ENCODE measurements around the gene VCL.
"Not testable (repeated sequence)": the region's sequence is repeated elsewhere in the genome, so short reads cannot be mapped to it uniquely, and the experiment has no call there.

The VCL gene

DNA sequence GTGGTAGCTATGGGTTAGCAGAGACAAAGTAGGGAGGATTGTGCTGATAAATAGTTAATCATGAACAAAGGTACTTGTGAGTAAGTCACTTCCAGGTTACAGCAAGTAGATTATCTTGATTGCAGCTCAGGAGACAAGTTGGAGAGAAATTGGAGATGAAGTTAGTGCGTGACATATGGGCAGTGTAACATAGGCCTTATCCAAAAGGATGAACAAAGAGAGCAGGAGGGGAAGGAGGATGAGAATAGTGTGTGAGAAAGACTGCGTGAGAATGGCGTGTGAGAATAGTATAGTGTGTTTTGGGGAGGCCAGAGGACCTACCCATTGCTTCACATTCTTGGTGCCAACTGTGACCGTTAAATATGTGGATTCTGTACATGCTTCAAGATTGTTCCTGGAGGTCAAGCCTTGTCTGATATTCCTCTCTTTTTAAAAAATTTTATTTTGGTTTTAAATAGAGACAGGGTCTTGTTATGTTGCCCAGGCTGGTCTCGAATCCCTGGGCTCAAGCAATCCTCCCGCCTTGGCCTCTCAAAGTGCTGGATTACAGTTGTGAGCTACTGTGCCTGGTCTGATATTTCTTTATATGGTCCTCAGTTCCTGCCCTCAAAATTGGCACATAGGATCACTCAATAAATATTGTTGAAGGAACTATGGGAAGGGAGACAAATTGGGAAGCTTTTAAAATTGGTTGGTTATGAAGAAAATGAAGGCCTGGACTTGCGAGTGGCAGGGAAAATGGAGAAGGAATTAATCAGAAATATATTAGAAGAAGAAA lies 3.2 kb downstream of the VCL start:
- DNase-seq (ENCODE audit: low read depth in 3 of 3, low spot score in 1 of 3) = no peak

DNA sequence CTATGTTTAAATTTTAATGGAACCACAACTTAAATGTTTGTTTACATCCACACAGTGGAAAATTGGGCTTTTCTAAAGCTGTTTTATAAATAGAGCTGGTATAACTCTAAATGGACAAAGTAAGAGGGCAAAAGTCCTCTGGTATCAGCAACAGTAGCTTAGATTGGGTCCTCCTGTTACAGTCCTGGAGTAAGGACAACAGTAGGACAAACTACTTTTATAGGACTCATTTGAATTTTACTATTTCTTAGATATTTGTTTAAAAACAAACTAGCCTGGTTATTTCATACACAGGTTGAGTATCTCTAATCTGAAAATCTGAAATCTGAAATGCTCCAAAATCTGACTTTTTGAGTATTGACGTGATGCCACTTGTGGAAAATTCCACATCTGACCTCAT lies 8.4 kb downstream of the VCL start:
- DNase-seq (ENCODE audit: low read depth in 3 of 3, low spot score in 1 of 3) = no peak

DNA sequence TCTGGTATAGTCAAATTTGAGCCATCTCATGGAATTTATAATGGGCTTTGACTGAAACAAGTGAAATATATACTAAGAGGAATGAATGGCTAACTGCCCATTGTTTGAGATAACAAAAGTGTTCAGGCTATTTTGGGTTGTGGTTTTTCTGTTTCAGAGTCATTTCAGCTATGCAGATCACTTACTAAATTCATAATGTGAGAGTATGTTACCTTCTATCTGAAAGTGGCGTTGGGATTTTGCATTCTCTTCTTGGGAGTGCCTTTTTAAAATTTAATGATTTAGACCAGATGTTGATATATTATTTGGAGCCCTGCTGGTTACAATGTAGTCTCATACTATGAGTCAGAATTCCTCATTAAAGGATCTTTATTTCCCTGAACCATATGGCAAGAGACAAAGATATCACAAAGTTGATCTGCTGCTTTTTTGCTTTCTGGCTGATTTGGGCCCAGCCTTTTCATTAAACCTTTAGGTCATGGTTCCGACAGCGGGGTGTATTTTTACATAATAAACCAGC lies 10.4 kb downstream of the VCL start:
- no peak for DNase-seq (ENCODE audit: low read depth in 3 of 3, low spot score in 1 of 3)

- no peak for DNase-seq (ENCODE audit: low read depth in 3 of 3, low spot score in 1 of 3)
These were observed 13.1 kb downstream of the VCL start for GRCh38 chr10:74011017-74011416.

DNA sequence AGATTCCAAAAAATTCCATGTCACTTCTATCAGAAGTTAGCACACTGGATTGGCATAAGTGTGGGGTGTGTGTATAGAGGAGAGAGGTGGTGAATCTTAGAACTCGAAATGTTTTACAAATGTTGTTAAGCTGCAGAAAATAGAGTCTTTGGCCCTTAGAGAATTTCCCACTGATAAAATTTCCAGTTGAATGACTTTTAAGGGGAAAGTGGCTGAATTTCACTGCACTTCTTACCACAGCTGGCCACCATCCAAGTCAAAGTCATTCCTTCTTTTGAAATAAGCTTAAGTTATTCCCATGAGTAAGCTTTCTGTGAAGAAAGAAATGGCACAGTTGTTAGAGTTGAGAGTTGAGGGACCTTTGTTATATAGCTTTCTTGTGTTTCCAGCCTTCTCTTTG lies 13.9 kb downstream of the VCL start:
- no peak for DNase-seq (ENCODE audit: low read depth in 3 of 3, low spot score in 1 of 3)

DNA sequence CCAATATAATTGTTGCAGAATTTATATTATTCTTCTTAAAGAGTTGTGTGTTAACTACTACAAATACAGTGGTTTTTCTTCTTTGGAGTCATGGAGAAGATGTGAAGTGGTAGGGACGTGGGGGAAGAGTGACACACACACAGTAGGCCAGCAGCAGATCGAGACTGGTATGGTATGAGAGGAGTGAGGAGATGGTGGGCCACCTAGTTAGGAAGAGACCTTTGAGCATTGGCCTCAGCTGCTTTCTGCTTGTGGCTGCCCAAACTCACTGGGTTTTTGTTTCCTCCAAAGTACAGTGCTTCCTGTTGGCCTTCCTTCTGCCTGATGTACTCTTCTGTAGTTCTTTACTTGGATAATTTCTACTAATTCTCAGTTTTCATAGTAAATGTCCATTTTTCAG lies 14.6 kb downstream of the VCL start:
- no peak for DNase-seq (ENCODE audit: low read depth in 3 of 3, low spot score in 1 of 3)

GRCh38 chr10:74013004-74013403 lies 15.1 kb downstream of the VCL start:
- DNase-seq (ENCODE audit: low read depth in 3 of 3, low spot score in 1 of 3) = no peak

DNA sequence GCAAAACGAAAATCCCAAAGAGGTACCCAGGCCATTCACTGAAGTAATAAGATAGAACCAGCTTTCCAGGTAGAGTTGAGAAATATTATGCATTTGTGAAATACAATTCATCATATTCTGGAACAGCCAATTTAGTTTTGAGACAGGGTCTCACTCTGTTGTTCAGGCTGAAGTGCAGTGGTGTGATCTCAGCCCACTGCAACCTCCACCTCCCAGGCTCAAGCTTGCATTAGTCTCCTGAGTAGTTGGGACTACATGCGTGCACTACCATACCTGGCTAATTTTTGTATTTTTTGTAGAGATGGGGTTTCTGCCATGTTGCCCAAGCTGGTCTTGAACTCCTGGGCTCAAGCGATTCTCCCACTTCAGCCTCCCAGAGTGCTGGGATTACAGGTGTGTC lies 16.7 kb downstream of the VCL start:
- not testable (repeated sequence) for DNase-seq (ENCODE audit: low read depth in 3 of 3, low spot score in 1 of 3)

GRCh38 chr10:74018241-74018640 lies 20.3 kb downstream of the VCL start:
- no peak for DNase-seq (ENCODE audit: low read depth in 3 of 3, low spot score in 1 of 3)

- no peak for DNase-seq (ENCODE audit: low read depth in 3 of 3, low spot score in 1 of 3)
These were observed 23.5 kb downstream of the VCL start for GRCh38 chr10:74021248-74022055.

DNA sequence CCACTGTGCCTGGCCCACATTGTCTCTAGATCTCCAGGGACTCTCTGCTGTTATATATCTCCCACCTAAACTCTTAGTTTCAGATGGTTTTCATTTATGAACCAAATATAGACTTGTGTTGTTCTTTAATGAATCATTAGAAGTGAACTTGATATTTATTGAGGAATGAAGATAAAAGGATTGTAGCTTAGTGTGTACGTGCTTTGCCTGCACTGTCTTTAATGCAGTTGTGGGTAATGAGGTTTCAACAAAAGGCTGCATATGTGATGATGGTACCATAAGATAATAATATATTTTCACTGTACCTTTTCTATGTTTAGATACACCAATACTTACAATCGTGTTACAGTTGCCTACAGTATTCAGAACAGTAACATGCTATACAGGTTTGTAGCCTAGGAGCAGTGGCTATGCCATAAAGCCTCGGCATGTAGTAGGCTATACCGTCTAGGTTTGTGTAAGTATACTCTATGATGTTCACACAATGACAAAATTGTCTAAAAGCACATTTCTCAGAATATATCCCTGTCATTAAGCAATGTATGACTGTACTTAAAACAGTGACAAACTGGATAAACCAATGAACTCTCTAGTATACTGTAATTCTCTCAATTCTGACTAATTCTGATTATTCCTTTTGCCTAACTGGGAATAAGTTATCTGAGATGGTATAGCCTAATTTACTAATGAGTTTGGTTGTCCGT lies 25.2 kb downstream of the VCL start:
- no peak for DNase-seq (ENCODE audit: low read depth in 3 of 3, low spot score in 1 of 3)

DNA sequence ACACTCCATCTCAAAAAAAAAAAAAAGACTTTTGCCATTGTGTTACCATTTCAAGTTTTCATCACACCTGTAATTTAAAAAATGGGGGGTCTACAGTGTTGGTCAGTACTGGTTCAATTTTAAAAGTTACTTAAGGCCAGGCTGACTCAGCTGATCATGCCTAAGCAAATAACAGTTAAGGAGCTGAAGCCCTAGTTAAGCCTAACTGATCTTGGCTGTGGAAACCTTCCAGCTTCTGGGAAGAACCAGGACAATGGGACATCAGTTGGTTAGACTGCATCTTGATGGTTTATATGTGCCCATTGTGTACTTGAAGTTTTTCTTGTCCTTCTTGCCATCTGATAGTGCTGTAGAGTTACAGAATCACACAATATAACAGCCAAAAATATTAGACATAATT lies 26.7 kb downstream of the VCL start:
- DNase-seq (ENCODE audit: low read depth in 3 of 3, low spot score in 1 of 3) = no peak

DNA sequence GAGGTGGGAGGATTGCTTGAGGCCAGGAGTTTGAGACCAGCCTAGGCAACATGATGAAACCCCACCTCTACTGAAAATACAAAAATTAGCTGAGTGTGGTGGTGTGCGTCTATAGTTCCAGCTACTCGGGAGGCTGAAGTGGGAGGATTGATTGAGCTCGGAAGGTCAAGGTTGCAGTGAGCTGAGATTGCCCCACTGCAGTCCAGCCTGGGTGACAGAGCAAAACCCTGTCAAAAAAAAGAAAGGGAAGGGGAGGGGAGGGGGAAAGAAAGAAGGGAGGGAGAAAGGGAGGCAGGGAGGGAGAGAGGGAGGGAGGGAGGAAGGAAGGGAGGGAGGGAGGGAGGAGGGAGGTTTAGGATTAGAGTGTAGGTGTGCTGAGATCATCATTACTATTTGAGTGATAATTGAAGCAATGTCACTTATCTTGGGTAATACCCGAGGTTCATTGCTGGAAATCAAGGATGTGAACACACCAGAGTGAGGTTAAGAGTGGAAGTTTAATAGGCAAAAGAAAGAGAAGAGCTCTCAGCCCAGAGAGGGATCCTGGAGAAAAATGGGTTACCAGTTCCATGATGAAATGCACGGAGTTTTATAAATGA lies 27.6 kb downstream of the VCL start:
- DNase-seq (ENCODE audit: low read depth in 3 of 3, low spot score in 1 of 3) = no peak

GRCh38 chr10:74026428-74027015 lies 28.6 kb downstream of the VCL start:
- DNase-seq (ENCODE audit: low read depth in 3 of 3, low spot score in 1 of 3) = no peak

DNA sequence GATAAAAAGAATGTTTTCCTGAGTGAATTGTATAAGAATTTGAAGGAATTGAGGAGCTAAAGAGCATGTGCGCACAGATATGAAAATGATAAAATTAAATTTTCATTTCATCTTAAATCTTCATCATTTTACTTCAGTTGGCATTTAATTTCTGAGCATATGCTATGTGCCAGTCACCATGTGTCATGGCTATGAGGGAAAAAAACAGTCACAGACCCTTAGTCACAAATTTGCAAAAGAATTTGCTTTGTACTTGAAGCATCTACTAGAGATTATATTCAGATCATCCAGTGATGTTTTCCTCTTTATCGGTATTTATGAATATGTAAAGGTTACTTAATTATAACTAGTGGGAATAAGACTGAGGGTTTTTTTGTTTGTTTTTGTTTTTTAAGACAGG lies 29.8 kb downstream of the VCL start:
- no peak for DNase-seq (ENCODE audit: low read depth in 3 of 3, low spot score in 1 of 3)

DNA sequence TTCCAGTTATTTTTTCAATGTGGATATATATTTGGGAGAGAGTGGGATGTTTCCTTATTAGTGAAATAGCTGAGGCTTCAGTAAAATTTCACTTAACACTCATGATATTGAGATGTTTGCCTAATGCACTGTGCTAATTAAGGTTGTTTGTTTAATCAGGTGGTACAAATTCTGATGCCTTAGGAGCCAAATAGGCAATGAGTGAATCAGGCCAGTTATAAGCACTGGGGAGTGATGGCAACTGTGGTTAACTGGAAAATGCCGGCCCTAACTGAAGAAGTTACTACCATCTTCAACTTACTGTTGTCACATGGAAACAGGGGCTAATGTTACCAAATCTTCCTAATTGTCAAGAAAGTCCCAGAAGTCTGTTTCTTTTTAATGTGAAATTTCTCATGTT lies 32.0 kb downstream of the VCL start:
- no peak for DNase-seq (ENCODE audit: low read depth in 3 of 3, low spot score in 1 of 3)

DNA sequence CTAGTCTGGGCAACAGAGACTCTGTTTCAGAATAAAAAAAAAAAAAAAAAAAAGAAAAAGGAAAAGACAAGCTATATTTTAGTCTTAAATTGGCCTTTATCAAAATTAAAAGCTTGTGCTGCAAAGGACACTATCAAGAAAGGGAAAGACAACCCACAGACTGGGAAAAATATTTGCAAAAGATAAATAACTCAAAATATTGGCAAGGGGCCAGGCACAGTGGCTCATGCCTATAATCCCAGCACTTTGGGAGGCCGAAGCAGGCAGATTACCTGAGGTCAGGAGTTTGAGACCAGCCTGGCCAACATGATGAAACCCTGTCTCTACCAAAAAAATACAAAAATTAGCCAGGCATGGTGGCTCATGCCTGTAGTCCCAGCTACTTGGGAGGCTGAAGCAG lies 34.3 kb downstream of the VCL start:
- not testable (repeated sequence) for DNase-seq (ENCODE audit: low read depth in 3 of 3, low spot score in 1 of 3)

- DNase-seq (ENCODE audit: low read depth in 3 of 3, low spot score in 1 of 3) = no peak
These were observed 35.2 kb downstream of the VCL start for GRCh38 chr10:74032900-74033655.

GRCh38 chr10:74033702-74034101 lies 35.8 kb downstream of the VCL start:
- no peak for DNase-seq (ENCODE audit: low read depth in 3 of 3, low spot score in 1 of 3)

DNA sequence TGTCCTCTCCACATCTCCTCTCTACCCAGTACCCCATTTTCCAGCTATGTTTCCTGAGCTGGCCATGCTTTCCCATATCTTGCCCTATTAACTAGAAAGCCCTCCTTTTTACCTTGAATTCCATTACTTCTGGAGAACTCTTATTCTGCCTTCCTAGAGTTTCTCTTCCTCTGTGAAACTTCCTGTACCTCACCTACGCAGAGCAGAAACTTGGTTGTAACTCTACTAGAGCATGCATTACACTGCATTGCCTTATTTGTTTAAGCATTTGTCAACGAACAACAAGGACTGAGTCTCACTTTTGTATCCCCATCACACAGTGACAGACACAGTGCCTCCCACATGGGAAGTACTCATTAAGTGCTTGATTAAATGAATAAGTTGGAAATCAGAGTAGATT lies 36.4 kb downstream of the VCL start:
- DNase-seq (ENCODE audit: low read depth in 3 of 3, low spot score in 1 of 3) = no peak

Measured in stimulated activated CD4-positive, alpha-beta T cell treated with anti-CD3 and anti-CD28 coated beads, TNF-alpha, amount 100 ng/mL, for 1 hour (primary cell).